ENCODE measurements around the gene CAPZB. TPM values are rescaled to one million over a fixed set of nuclear protein-coding genes. Genes with fewer than 3 reads are reported as not detected.

CAPZB gene
- total RNA-seq, 1 donor from 2014 or later, result 102 TPM

DNA sequence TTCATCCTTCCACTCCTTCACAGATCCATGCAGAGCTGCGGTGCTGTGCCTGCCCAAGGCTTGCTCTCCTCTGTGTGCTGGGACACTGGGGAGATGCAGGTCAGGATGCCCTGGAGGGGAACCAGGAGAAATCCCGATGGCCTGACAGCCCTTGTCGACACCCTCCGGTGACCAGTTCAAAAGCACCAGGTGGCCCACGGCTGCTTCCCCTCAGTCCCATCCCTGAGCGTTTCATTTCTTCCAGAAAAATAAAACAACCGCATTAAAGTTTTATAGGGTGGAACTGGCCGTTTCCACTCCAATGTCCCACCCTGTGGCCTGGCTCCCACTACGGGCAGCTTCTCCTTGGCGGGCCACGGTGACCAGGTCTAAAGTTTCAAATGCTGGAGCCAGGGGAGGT lies 124.9 kb downstream of the CAPZB start:
- Histone ChIP-seq H3K4me1 (peaks cover 0 to 3% of the 10 kb centered on the region in 2 donors), H3K4me3 (no peak overlapping the region), H3K27ac (no peak overlapping the region), H3K9me3 (no peaks in the 10 kb centered on the region), H3K27me3 (no peaks in the 10 kb centered on the region), H3K36me3 (peaks cover 15 to 25% of the 10 kb centered on the region in 2 donors)
- intact Hi-C loops (cut with DNase I), result no loop called here
- TF ChIP-seq CTCF (IDR thresholded peaks at IDR 0.05), result no peak
- DNase-seq (ENCODE audit: low spot score in 2 of 2), result no peak

DNA sequence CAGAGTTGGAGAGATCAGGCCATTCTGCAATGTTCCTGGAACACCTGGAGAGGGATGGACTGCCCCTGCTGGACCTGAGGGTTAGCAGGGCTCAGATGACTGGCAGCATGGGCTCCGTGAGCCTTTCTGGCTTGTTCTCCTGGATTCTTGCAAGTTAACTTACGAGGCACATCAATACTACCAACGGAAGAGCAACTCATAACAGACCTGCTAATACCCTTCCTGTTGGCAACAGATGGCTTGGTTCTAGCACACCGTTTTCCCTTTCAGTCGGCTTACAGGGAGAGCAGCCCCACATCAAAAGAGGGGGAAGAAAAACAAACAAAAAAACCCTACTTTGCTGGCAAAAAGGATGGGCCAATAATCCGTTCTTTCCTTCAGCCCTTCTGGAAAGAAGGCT lies 125.3 kb downstream of the CAPZB start:
- TF ChIP-seq CTCF (IDR thresholded peaks at IDR 0.05), result no peak
- no peak overlapping the region for H3K4me3 ChIP-seq
- no peaks in the 10 kb centered on the region for H3K27me3 ChIP-seq
- no peak overlapping the region for H3K27ac ChIP-seq
- peaks cover 0 to 3% of the 10 kb centered on the region in 2 donors for H3K4me1 ChIP-seq
- no peaks in the 10 kb centered on the region for H3K9me3 ChIP-seq
- no peak for DNase-seq (ENCODE audit: low spot score in 2 of 2)
- H3K36me3 ChIP-seq, result peaks cover 19 to 26% of the 10 kb centered on the region in 2 donors
- intact Hi-C loops (cut with DNase I), result no loop called here

GRCh38 chr1:19359357-19359756 lies 126.0 kb downstream of the CAPZB start:
- no peak for DNase-seq (ENCODE audit: low spot score in 2 of 2)
- TF ChIP-seq CTCF (IDR thresholded peaks at IDR 0.05), result no peak
- intact Hi-C loops (cut with DNase I), result no loop called here
- Histone ChIP-seq H3K9me3 (no peaks in the 10 kb centered on the region), H3K27me3 (no peaks in the 10 kb centered on the region), H3K36me3 (peaks cover 25 to 31% of the 10 kb centered on the region in 2 donors), H3K4me1 (peaks cover 0 to 3% of the 10 kb centered on the region in 2 donors), H3K4me3 (no peak overlapping the region), H3K27ac (no peak overlapping the region)

DNA sequence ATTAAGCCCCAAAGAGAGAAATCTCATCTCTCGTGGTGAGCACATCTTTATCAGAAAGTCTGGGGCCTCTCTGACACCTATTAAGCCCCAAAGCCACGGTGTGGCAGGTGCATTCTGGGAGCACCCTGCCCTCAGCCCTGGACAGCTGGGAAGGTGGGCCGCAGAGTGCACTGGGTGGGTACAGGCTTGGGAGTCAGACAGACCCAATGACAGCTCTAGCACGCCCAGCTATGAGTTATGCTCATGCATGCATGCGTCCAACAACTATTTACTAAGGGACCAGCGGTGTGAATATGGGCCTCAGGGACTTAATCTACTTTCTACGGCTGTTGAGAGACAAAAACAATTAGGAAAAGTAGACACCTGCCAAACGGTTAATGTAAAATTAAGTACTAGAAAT lies 126.6 kb downstream of the CAPZB start:
- Histone ChIP-seq H3K27ac (no peak overlapping the region), H3K4me3 (no peak overlapping the region), H3K9me3 (no peaks in the 10 kb centered on the region), H3K4me1 (peaks cover 0 to 3% of the 10 kb centered on the region in 2 donors), H3K27me3 (no peaks in the 10 kb centered on the region), H3K36me3 (peaks cover 32 to 38% of the 10 kb centered on the region in 2 donors)
- intact Hi-C loops (cut with DNase I), result no loop called here
- DNase-seq (ENCODE audit: low spot score in 2 of 2), result no peak
- no peak for TF ChIP-seq CTCF (IDR thresholded peaks at IDR 0.05)

DNA sequence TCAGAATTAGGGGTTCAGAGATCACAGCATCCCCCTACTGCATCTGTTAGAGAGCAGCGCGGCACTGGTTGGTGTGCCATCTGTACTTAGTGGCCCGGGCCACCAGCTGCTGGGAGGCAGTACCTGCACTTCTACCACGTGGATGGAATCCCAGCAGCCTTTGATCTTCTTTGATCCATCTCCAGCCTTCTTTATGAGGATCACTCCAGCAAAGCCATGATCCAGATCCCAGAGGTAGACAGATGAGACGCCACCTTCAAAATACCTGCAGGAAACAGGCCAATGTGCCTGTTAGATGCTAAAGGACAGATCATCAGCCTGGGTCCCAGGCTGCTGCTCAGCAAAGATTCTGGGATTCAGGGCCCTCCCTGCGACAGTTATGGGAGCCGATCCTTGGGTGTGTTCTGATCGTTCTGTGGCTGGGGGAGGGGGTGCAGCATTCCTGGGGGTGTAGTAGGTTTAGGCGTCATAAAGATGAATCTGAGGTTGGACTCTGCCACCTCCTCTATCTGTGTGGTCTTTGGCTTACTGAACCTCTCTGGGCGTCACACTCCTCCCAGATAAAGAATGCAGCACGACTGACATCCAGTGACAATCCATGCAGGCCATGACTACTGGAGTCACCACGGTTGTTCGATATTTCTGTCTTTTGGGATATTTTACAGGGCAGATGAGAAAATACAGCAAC lies 127.9 kb downstream of the CAPZB start:
- TF ChIP-seq CTCF (IDR thresholded peaks at IDR 0.05), result no peak
- Histone ChIP-seq H3K4me1 (peaks cover 0 to 3% of the 10 kb centered on the region in 2 donors), H3K27ac (no peak overlapping the region), H3K36me3 (peaks cover 45 to 50% of the 10 kb centered on the region in 2 donors), H3K27me3 (no peaks in the 10 kb centered on the region), H3K4me3 (no peak overlapping the region), H3K9me3 (no peaks in the 10 kb centered on the region)
- intact Hi-C loops (cut with DNase I), result no loop called here
- DNase-seq (ENCODE audit: low spot score in 2 of 2), result no peak
